HepG2 (cell line): ENCODE data around the gene PANK2. TPM values are rescaled to one million over a fixed set of nuclear protein-coding genes. Genes with fewer than 3 reads are reported as not detected.

Experiments
- ATAC-seq: fragments of 200-7000 bp; cut with Tn5 transposase; 3 replicates; pipeline ENCODE4 v1.9.1; 2020; ENCODE audit warnings: mild to moderate bottlenecking, moderate library complexity
- BruUV-seq: library from RNA; stranded (reverse); fragments of 400-500 nt; replicated peaks from 2 replicates; lab custom pipeline; 2021; lab: Mats Ljungman, UMichigan
- CTCF ChIA-PET: fragments of 300-600 bp; formaldehyde crosslinking; extraction: SDS; loops from one replicate; lab custom pipeline; 2021; ENCODE audit warnings: low total read pairs, inconsistent platforms, low intra/inter-chr PET ratio; lab: Yijun Ruan, JAX
- POLR2A ChIA-PET: fragments of 350-600 bp; sonication (Branson Sonifier 250); formaldehyde crosslinking; loops from one replicate; lab custom pipeline; 2020; ENCODE audit warnings: antibody characterized with exemption, inconsistent platforms; lab: Yijun Ruan, JAX
- DNase-seq: peaks from one replicate; pipeline ENCODE4 v3.0.0-alpha.2; 2015; ENCODE audit warnings: low spot score
- FAIRE-seq: peaks from 3 replicates; lab custom pipeline; 2011; peaks lifted over from hg19 to GRCh38; lab: Jason Lieb, UNC
- H2AFZ ChIP-seq: one replicate; pipeline ENCODE4 v1.6.1; 2011; ENCODE audit warnings: low read length, inconsistent platforms
- H3K27ac ChIP-seq: fragments of 300-600 bp; 3 replicates; pipeline ENCODE4 v1.8.0; 2011; ENCODE audit warnings: mixed run types, mild to moderate bottlenecking, mixed read lengths, low read length, inconsistent platforms; ENCODE audit not compliant: insufficient read depth; ENCODE audit errors: extremely low read length
- H3K27me3 ChIP-seq, 2 experiments: fragments of 200-600 bp in 1 of 2; 2 replicates in 1 of 2; 3 replicates in 1 of 2; pipeline versions ENCODE4 v1.6.0 to v1.8.0; 2011; ENCODE audit warnings: low read length in 2 of 2, mild to moderate bottlenecking in 2 of 2, moderate library complexity in 2 of 2, inconsistent platforms in 1 of 2; ENCODE audit not compliant: insufficient read depth in 2 of 2, control insufficient read depth in 1 of 2
- H3K36me3 ChIP-seq, 2 experiments: fragments of 200-600 bp in 1 of 2; replicated peaks in 1 of 2; 2 replicates in 1 of 2; 3 replicates in 1 of 2; pipeline versions ENCODE4 v1.5.1 to v1.8.0; 2011; ENCODE audit warnings: low read length in 2 of 2, inconsistent platforms in 1 of 2; ENCODE audit not compliant: insufficient read depth in 2 of 2, control insufficient read depth in 1 of 2
- H3K4me1 ChIP-seq: 2 replicates; pipeline ENCODE4 v1.5.1; 2012; ENCODE audit warnings: low read length, inconsistent platforms; ENCODE audit not compliant: insufficient read depth
- H3K4me2 ChIP-seq: 2 replicates; pipeline ENCODE4 v1.6.0; 2011; ENCODE audit warnings: low read depth, low read length, inconsistent platforms
- H3K4me3 ChIP-seq, 3 experiments: fragments of 200-600 bp in 1 of 3; sonication (generic), shearing (Covaris generic) in 1 of 3; replicated peaks in 1 of 3; 2 replicates each; pipeline ENCODE4 v1.5.1; 2011 to 2016; ENCODE audit warnings: low read length in 3 of 3, inconsistent platforms in 2 of 3, low read depth in 2 of 3, mild to moderate bottlenecking in 2 of 3, control low read depth in 1 of 3, mixed read lengths in 1 of 3; ENCODE audit not compliant: insufficient read depth in 1 of 3
- H3K79me2 ChIP-seq: one replicate; pipeline ENCODE4 v1.6.1; 2011; ENCODE audit warnings: low read length, inconsistent platforms; ENCODE audit not compliant: insufficient read depth
- H3K9ac ChIP-seq: 2 replicates; pipeline ENCODE4 v1.6.0; 2011; ENCODE audit warnings: mild to moderate bottlenecking, low read depth, low read length, inconsistent platforms; ENCODE audit not compliant: insufficient read depth
- H3K9me3 ChIP-seq: 2 replicates; pipeline ENCODE4 v1.5.1; 2012; ENCODE audit warnings: mild to moderate bottlenecking, low read length
- H4K20me1 ChIP-seq: 2 replicates; pipeline ENCODE4 v1.6.0; 2011; ENCODE audit warnings: inconsistent platforms, mild to moderate bottlenecking, low read length, moderate library complexity; ENCODE audit not compliant: insufficient read depth
- ATF4 ChIP-seq, 2 experiments: fragments of 450-650 bp in 1 of 2; sonication (generic) in 1 of 2; formaldehyde crosslinking; IDR thresholded peaks; 2 replicates each; pipeline versions ENCODE4 v1.5.0 to v1.8.0; 2020 to 2022; ENCODE audit warnings: mild to moderate bottlenecking in 1 of 2, missing genetic modification reagents in 1 of 2
- ATRX ChIP-seq: sonication (generic); formaldehyde crosslinking; IDR thresholded peaks from 2 replicates; pipeline ENCODE4 v1.4.0; 2020; ENCODE audit warnings: missing genetic modification reagents, borderline replicate concordance
- DPF2 ChIP-seq: sonication (generic); formaldehyde crosslinking; IDR thresholded peaks from 2 replicates; pipeline ENCODE4 v1.4.0; 2020; ENCODE audit warnings: mild to moderate bottlenecking, low read depth, missing genetic modification reagents, borderline replicate concordance
- EP300 ChIP-seq, 3 experiments: sonication (generic) in 1 of 3; formaldehyde crosslinking in 1 of 3; IDR thresholded peaks; 2 replicates each; pipeline versions ENCODE4 v1.5.1 to v1.6.1; 2011 to 2020; ENCODE audit warnings: low read depth in 2 of 3, low read length in 2 of 3, borderline replicate concordance in 1 of 3, improper control_type of control experiment in 1 of 3, mild to moderate bottlenecking in 1 of 3, missing genetic modification reagents in 1 of 3, moderate library complexity in 1 of 3
- FOXC1 ChIP-seq: sonication (generic); formaldehyde crosslinking; IDR thresholded peaks from 2 replicates; pipeline ENCODE4 v1.8.0; 2022; ENCODE audit warnings: mild to moderate bottlenecking, missing genetic modification reagents, borderline replicate concordance
- KDM2A ChIP-seq: sonication (generic); formaldehyde crosslinking; IDR thresholded peaks from 2 replicates; pipeline ENCODE4 v1.4.0; 2020; ENCODE audit warnings: low read depth, missing genetic modification reagents, borderline replicate concordance
- POLR2AphosphoS5 ChIP-seq: IDR thresholded peaks from 2 replicates; pipeline ENCODE4 v1.6.1; 2012; ENCODE audit warnings: low read depth, low read length
- SOX13 ChIP-seq, 3 experiments: fragments of 450-650 bp in 1 of 3; sonication (generic) in 1 of 3; formaldehyde crosslinking in 1 of 3; IDR thresholded peaks in 2 of 3; conservative IDR thresholded peaks in 1 of 3; 2 replicates each; pipeline versions ENCODE4 v1.5.0 to v1.6.1; 2016 to 2020; ENCODE audit warnings: antibody characterized with exemption in 1 of 3, mild to moderate bottlenecking in 1 of 3, missing compliant biosample characterization in 1 of 3, missing genetic modification reagents in 1 of 3, moderate library complexity in 1 of 3
- TBX2 ChIP-seq: sonication (generic); formaldehyde crosslinking; IDR thresholded peaks from 2 replicates; pipeline ENCODE4 v1.5.0; 2020; ENCODE audit warnings: missing genetic modification reagents, mild to moderate bottlenecking, borderline replicate concordance
- TFE3 ChIP-seq: IDR thresholded peaks from 2 replicates; pipeline ENCODE4 v1.6.1; 2016
- U2AF2 ChIP-seq: fragments of 200-400 bp; formaldehyde crosslinking; IDR thresholded peaks from 2 replicates; pipeline ENCODE4 v1.6.1; 2017; ENCODE audit warnings: low read depth, mild to moderate bottlenecking, low read length
- ZNF224 ChIP-seq: sonication (generic); formaldehyde crosslinking; IDR thresholded peaks from 2 replicates; pipeline ENCODE4 v1.5.0; 2020; ENCODE audit warnings: mild to moderate bottlenecking, missing genetic modification reagents
- ZNF281 ChIP-seq: sonication (generic); formaldehyde crosslinking; IDR thresholded peaks from 2 replicates; pipeline ENCODE4 v1.4.0; 2020; ENCODE audit warnings: missing genetic modification reagents, borderline replicate concordance
- ZSCAN29 ChIP-seq: sonication (generic); formaldehyde crosslinking; conservative IDR thresholded peaks from 2 replicates; pipeline ENCODE4 v1.4.0; 2020; ENCODE audit warnings: mild to moderate bottlenecking, missing genetic modification reagents
- WGBS: methylation state at CpG from one replicate; pipeline ENCODE4 v1.1.6; 2017; ENCODE audit warnings: low lambda C conversion rate; 5-methylcytosine and 5-hydroxymethylcytosine counted together
- in situ Hi-C: cut with HindIII; loops from 2 replicates; pipeline ENCODE4 v1.10.0; 2017; ENCODE audit warnings: low pct_unique_long_range_greater_than_20kb; ENCODE audit not compliant: extremely low pct_ligation_motif_present
- intact Hi-C: fragments of 100-400 bp; cut with micrococcal nuclease; formaldehyde crosslinking; loops from one replicate; pipeline ENCODE4 v1.10.0; 2022; ENCODE audit not compliant: unreplicated experiment
- polyA plus RNA-seq, 8 experiments: library from polyadenylated mRNA; depleted of rRNA in 3 of 8; stranded (reverse) in 7 of 8; unstranded in 1 of 8; fragments of >200 nt; fragmentation: Illumina TruSeq in 4 of 8; extraction: Trizol in 4 of 8; gene quantifications; 2 replicates each; pipeline versions ENCODE4 v1.2.1 to v1.2.3, GENCODE V29; 2011 to 2016; ENCODE audit warnings: low read depth in 4 of 8, missing spikeins in 1 of 8, mixed read lengths in 1 of 8; ENCODE audit not compliant: insufficient read depth in 1 of 8
- total RNA-seq, 5 experiments: library from RNA; depleted of rRNA; stranded (reverse); fragments of >200 nt; fragmentation: Illumina TruSeq; extraction: Trizol; gene quantifications; 2 replicates each; pipeline ENCODE4 v1.2.3, GENCODE V29; 2016; ENCODE audit warnings: low read depth in 1 of 5
- TF ChIP-seq, protein P1 (sequence below): sonication (generic); formaldehyde crosslinking; IDR thresholded peaks from 2 replicates; pipeline ENCODE4 v1.9.0; 2022; ENCODE audit warnings: low read depth, missing genetic modification reagents

Gene PANK2
- total and polyA plus RNA-seq, 2 of the 13 experiments (the other 11 are each of a cell fraction or from before 2014, with no cell fraction given) = 39.2 to 123 TPM

- ChIA-PET POLR2A (interaction anchor here (0.6 to 2.9 kb wide), 10 partner anchors 7 to 86 kb away, joined by 3 to 12 read pairs (median 5); partner anchors contain the start of genes AP5S1, CENPB and MAVS), CTCF (interaction anchor here (1.1 to 3.0 kb wide), 6 partner anchors 8 to 138 kb away, joined by 4 to 49 read pairs (median 7); partner anchors contain the start of genes AP5S1, CENPB and MAVS)
- intact Hi-C loops = no loop called here
- BruUV-seq = no TSS peak
- peaks cover 20 to 29% of the 10 kb centered on the region in 2 experiments for H3K36me3 ChIP-seq
- WGBS = 70% methylated on average over 4 of the region's 4 CpGs
- H3K27ac ChIP-seq = peak overlapping the region; percentile 22
- H4K20me1 ChIP-seq = no peaks in the 10 kb centered on the region
- ATAC-seq = peak; percentile 65
- in situ Hi-C loops = no loop called here
- H3K4me3 ChIP-seq = no peak overlapping the region
- no peaks in the 10 kb centered on the region for H3K79me2 ChIP-seq
- H3K9me3 ChIP-seq = no peaks in the 10 kb centered on the region
- H3K27me3 ChIP-seq = no peaks in the 10 kb centered on the region
- no peak overlapping the region for H2AFZ ChIP-seq
- H3K9ac ChIP-seq = no peak overlapping the region
- peaks cover 24% of the 10 kb centered on the region for H3K4me1 ChIP-seq
- peak; percentile 70 for DNase-seq
- no peak overlapping the region for H3K4me2 ChIP-seq
- FAIRE-seq = no peak
- TF ChIP-seq SOX13 (IDR thresholded peaks at IDR 0.05) = no peak
- TF ChIP-seq SOX13 (CRISPR knock-in tag; conservative IDR thresholded peaks at IDR 0.05 in 1 of 2, IDR thresholded peaks at IDR 0.05 in 1 of 2) = peak in 1 of 2 experiments; percentile 60; a peak in 2 of 4 replicates
- 0 out of 2 replicates have a peak, but pooled peaks have one; percentile 28 for TF ChIP-seq U2AF2
- TF ChIP-seq KDM2A (CRISPR knock-in tag) = peak; percentile 10; the same call in 1 of the 2 replicates
- peak; percentile 52; the same call in 1 of the 2 replicates for TF ChIP-seq ZNF281 (CRISPR knock-in tag)
- 0 out of 2 replicates have a peak, but pooled peaks have one; percentile 32 for TF ChIP-seq ZNF224 (CRISPR knock-in tag)
- TF ChIP-seq TFE3 (CRISPR knock-in tag) = no peak
- TF ChIP-seq, protein P1, sequence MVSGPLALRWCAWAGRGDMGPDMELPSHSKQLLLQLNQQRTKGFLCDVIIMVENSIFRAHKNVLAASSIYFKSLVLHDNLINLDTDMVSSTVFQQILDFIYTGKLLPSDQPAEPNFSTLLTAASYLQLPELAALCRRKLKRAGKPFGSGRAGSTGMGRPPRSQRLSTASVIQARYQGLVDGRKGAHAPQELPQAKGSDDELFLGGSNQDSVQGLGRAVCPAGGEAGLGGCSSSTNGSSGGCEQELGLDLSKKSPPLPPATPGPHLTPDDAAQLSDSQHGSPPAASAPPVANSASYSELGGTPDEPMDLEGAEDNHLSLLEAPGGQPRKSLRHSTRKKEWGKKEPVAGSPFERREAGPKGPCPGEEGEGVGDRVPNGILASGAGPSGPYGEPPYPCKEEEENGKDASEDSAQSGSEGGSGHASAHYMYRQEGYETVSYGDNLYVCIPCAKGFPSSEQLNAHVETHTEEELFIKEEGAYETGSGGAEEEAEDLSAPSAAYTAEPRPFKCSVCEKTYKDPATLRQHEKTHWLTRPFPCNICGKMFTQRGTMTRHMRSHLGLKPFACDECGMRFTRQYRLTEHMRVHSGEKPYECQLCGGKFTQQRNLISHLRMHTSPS (CRISPR knock-in tag) = no peak
- no peak for TF ChIP-seq ATF4 (CRISPR knock-in tag; IDR thresholded peaks at IDR 0.05)
- TF ChIP-seq TBX2 = 0 out of 2 replicates have a peak, but pooled peaks have one; percentile 7
- TF ChIP-seq POLR2AphosphoS5 = peak; percentile 39; the same call in 1 of the 2 replicates
- peak in 1 of 2 experiments; percentile 31; a peak in 1 of 4 replicates for TF ChIP-seq EP300 (IDR thresholded peaks at IDR 0.05; ENCODE audit: low read depth in 2 of 2, low read length in 2 of 2)
- no peak for TF ChIP-seq EP300 (CRISPR knock-in tag; IDR thresholded peaks at IDR 0.05; ENCODE audit: borderline replicate concordance)
- TF ChIP-seq ZSCAN29 = no peak
- TF ChIP-seq ATRX (CRISPR knock-in tag) = no peak
- TF ChIP-seq FOXC1 = no peak
- TF ChIP-seq DPF2 (CRISPR knock-in tag) = no peak
Observed at GRCh38 chr20:3854462-3854871, 34.7 kb upstream of the PANK2 start.
